IMR-90 (cell line): ENCODE results near the gene PSMG1. TPM values are rescaled to one million over a fixed set of nuclear protein-coding genes. Genes with fewer than 3 reads are reported as not detected.
A peak's percentile ranks its signal among the peaks of the same experiment; 100 is the strongest.

Experiments used
- ATAC-seq: fragments of 200-7000 bp; cut with Tn5 transposase; 2 replicates; pipeline ENCODE4 v1.9.1; 2020; ENCODE audit warnings: low read depth, mild to moderate bottlenecking, moderate library complexity
- BruUV-seq: library from RNA; stranded (reverse); fragments of 400-500 nt; replicated peaks from 2 replicates; lab custom pipeline; 2021; lab: Mats Ljungman, UMichigan
- CTCF ChIA-PET: fragments of 300-600 bp; formaldehyde crosslinking; extraction: SDS; loops from one replicate; lab custom pipeline; 2021; ENCODE audit warnings: antibody characterized with exemption; lab: Yijun Ruan, JAX
- POLR2A ChIA-PET: fragments of 300-600 bp; sonication (Branson Sonifier 250); formaldehyde crosslinking; loops from one replicate; lab custom pipeline; 2022; ENCODE audit warnings: antibody characterized with exemption; ENCODE audit not compliant: unreplicated experiment; lab: Charles Lee
- DNase-seq: peaks from one replicate; pipeline ENCODE4 v3.0.0; 2013
- H2AFZ ChIP-seq: replicated peaks from 2 replicates; pipeline ENCODE3; 2013; ENCODE audit warnings: low read length, mild to moderate bottlenecking; ENCODE audit not compliant: poor library complexity
- H2AK5ac ChIP-seq: 2 replicates; pipeline ENCODE4 v1.6.1; 2013; ENCODE audit warnings: low read depth, low read length, inconsistent platforms
- H2AK9ac ChIP-seq: replicated peaks from 2 replicates; pipeline ENCODE3; 2013; ENCODE audit warnings: mild to moderate bottlenecking, low read depth, low read length, moderate library complexity; ENCODE audit not compliant: poor library complexity
- H2BK120ac ChIP-seq: 2 replicates; pipeline ENCODE4 v1.6.1; 2013; ENCODE audit warnings: low read depth, low read length, inconsistent platforms
- H2BK15ac ChIP-seq: 3 replicates; pipeline ENCODE4 v1.6.1; 2013; ENCODE audit warnings: low read depth, low read length, inconsistent platforms
- H2BK20ac ChIP-seq: 2 replicates; pipeline ENCODE4 v1.6.1; 2013; ENCODE audit warnings: low read depth, mild to moderate bottlenecking, inconsistent platforms, low read length, moderate library complexity
- H2BK5ac ChIP-seq: 2 replicates; pipeline ENCODE4 v1.6.1; 2013; ENCODE audit warnings: mild to moderate bottlenecking, low read depth, low read length, inconsistent platforms; ENCODE audit not compliant: poor library complexity, severe bottlenecking
- H3K14ac ChIP-seq: replicated peaks from 2 replicates; pipeline ENCODE4 v1.6.1; 2013; ENCODE audit warnings: low read depth, low read length, inconsistent platforms
- H3K18ac ChIP-seq: 2 replicates; pipeline ENCODE4 v1.6.1; 2013; ENCODE audit warnings: low read depth, low read length, control low read depth
- H3K23ac ChIP-seq: 2 replicates; pipeline ENCODE4 v1.6.1; 2013; ENCODE audit warnings: low read depth, low read length, inconsistent platforms
- H3K27ac ChIP-seq: 2 replicates; pipeline ENCODE4 v1.5.1; 2013; ENCODE audit warnings: mild to moderate bottlenecking, control low read depth, low read length; ENCODE audit not compliant: insufficient read depth
- H3K27me3 ChIP-seq: 2 replicates; pipeline ENCODE4 v1.6.1; 2013; ENCODE audit warnings: low read length; ENCODE audit not compliant: control insufficient read depth, insufficient read depth
- H3K36me3 ChIP-seq: 2 replicates; pipeline ENCODE4 v1.6.1; 2013; ENCODE audit warnings: low read length, mixed read lengths; ENCODE audit not compliant: control insufficient read depth, insufficient read depth
- H3K4ac ChIP-seq: 2 replicates; pipeline ENCODE4 v1.6.1; 2013; ENCODE audit warnings: low read depth, low read length, inconsistent platforms
- H3K4me1 ChIP-seq: 2 replicates; pipeline ENCODE4 v1.6.1; 2013; ENCODE audit warnings: low read length, mixed read lengths; ENCODE audit not compliant: control insufficient read depth, insufficient read depth
- H3K4me2 ChIP-seq: 2 replicates; pipeline ENCODE4 v1.6.1; 2013; ENCODE audit warnings: low read depth, mild to moderate bottlenecking, control low read depth, low read length, moderate library complexity
- H3K4me3 ChIP-seq: 2 replicates; pipeline ENCODE4 v1.5.1; 2013; ENCODE audit warnings: low read depth, mild to moderate bottlenecking, control low read depth, low read length, moderate library complexity; ENCODE audit not compliant: insufficient read depth
- H3K56ac ChIP-seq: 2 replicates; pipeline ENCODE4 v1.6.1; 2013; ENCODE audit warnings: low read length, inconsistent platforms; ENCODE audit not compliant: insufficient read depth; ENCODE audit errors: extremely low read depth
- H3K79me1 ChIP-seq, 2 experiments: 2 replicates each; pipeline ENCODE4 v1.6.1; 2013; ENCODE audit warnings: low read length in 2 of 2, inconsistent platforms in 1 of 2, low read depth in 1 of 2
- H3K9ac ChIP-seq: 2 replicates; pipeline ENCODE4 v1.6.1; 2013; ENCODE audit warnings: low read depth, low read length, control low read depth
- H3K9me1 ChIP-seq: 2 replicates; pipeline ENCODE4 v1.6.1; 2013; ENCODE audit warnings: low read length, inconsistent platforms; ENCODE audit not compliant: insufficient read depth
- H3K9me3 ChIP-seq: 2 replicates; pipeline ENCODE4 v1.6.1; 2013; ENCODE audit warnings: low read length; ENCODE audit not compliant: control insufficient read depth, insufficient read depth
- H4K20me1 ChIP-seq: 2 replicates; pipeline ENCODE4 v1.6.1; 2013; ENCODE audit warnings: low read length, inconsistent platforms; ENCODE audit not compliant: insufficient read depth
- H4K5ac ChIP-seq: 2 replicates; pipeline ENCODE4 v1.6.1; 2013; ENCODE audit warnings: mild to moderate bottlenecking, low read depth, low read length, control low read depth
- H4K8ac ChIP-seq, 2 experiments: 2 replicates each; pipeline ENCODE4 v1.6.1; 2013; ENCODE audit warnings: low read depth in 2 of 2, low read length in 2 of 2, control low read depth in 1 of 2, inconsistent platforms in 1 of 2
- H4K91ac ChIP-seq: 2 replicates; pipeline ENCODE4 v1.6.1; 2013; ENCODE audit warnings: low read depth, low read length, inconsistent platforms; ENCODE audit not compliant: insufficient read depth
- RCOR1 ChIP-seq: IDR thresholded peaks from 2 replicates; pipeline ENCODE4 v1.6.1; 2012; ENCODE audit warnings: mild to moderate bottlenecking, low read length, improper control_type of control experiment; ENCODE audit not compliant: insufficient replicate concordance
- WGBS, 2 experiments: methylation state at CpG; one replicate each; pipeline versions ENCODE4 v1.1.5 to v1.1.7; 2013; ENCODE audit warnings: missing lambda C conversion rate in 2 of 2; ENCODE audit not compliant: insufficient read length in 1 of 2; ENCODE audit errors: extremely low coverage in 2 of 2; 5-methylcytosine and 5-hydroxymethylcytosine counted together
- dilution Hi-C: fragments of 300-500 bp; cut with HindIII; formaldehyde crosslinking; loops from one replicate; pipeline ENCODE4 v1.14.3; 2018; ENCODE audit warnings: low sequenced_read_pairs; ENCODE audit not compliant: unreplicated experiment
- in situ Hi-C: fragments of 300-500 bp; cut with MboI; formaldehyde crosslinking; loops from 3 replicates; pipeline ENCODE4 v1.14.3; 2019; ENCODE audit warnings: low sequenced_read_pairs, inconsistent platforms, mixed read lengths
- intact Hi-C: fragments of 100-400 bp; cut with micrococcal nuclease; formaldehyde crosslinking; loops from 2 replicates; pipeline ENCODE4 v1.10.0; 2022
- polyA plus RNA-seq, 3 experiments: library from polyadenylated mRNA; depleted of rRNA; stranded (reverse); fragments of >200 nt; gene quantifications; 2 replicates each; pipeline ENCODE4 v1.2.3, GENCODE V29; 2012; ENCODE audit warnings: low replicate concordance in 1 of 3
- total RNA-seq: library from RNA; depleted of rRNA; stranded (reverse); fragments of >200 nt; gene quantifications from 2 replicates; pipeline ENCODE4 v1.2.3, GENCODE V29; 2012

PSMG1 gene
- total and polyA plus RNA-seq, 2 of the 4 experiments (the other 2 are of a cell fraction) = 37.8 to 45.4 TPM

DNA sequence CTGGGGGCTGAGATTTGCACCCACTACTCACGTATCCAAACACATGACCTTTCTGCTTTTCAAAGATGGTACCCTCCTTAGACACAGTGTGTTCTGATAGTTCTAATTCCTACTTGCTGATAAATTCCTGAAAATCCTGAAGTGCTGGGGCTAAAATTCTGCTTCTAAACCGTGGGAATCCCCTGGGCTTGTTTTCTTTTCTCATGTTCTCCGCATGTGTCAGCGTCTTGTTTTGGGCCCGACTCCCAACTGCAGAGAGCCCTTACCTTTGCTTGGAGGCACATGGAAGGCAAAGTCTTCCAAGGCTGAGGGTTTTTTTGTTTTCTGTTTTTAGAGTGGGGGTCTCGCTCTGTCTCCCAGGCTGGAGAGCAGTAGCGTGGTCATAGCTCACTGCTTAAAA, 27.2 kb downstream of the PSMG1 start:
- H3K18ac ChIP-seq = no peak overlapping the region
- no peaks in the 10 kb centered on the region for H3K79me1 ChIP-seq
- no peak for TF ChIP-seq RCOR1
- DNase-seq (peak; percentile 70), ATAC-seq (peak; percentile 19; the same call in 1 of the 2 replicates)
- ChIA-PET CTCF (no interaction called here), POLR2A (no interaction called here)
- no peak overlapping the region for H3K4ac ChIP-seq
- peaks cover 3% of the 10 kb centered on the region; the same call in 1 of the 2 replicates for H3K9me1 ChIP-seq
- H2BK120ac ChIP-seq = 0 out of 2 replicates have a peak overlapping the region, but pooled peaks have one; percentile 11
- no peak overlapping the region for H3K27ac ChIP-seq
- H3K14ac ChIP-seq = 0 out of 2 replicates have a peak overlapping the region, but pooled peaks have one; percentile 18
- intact Hi-C loops (no loop called here), dilution Hi-C loops (no loop called here), in situ Hi-C loops (loop anchor here (25.0 kb wide), 1 partner anchor 769 kb away; no protein-coding TSS in a partner anchor)
- H2AK5ac ChIP-seq = no peak overlapping the region
- no peak overlapping the region for H3K4me3 ChIP-seq
- H3K4me2 ChIP-seq = no peak overlapping the region
- peak overlapping the region; percentile 9 for H2AFZ ChIP-seq
- WGBS, 2 experiments = no CpG with 5 or more reads among the region's 7 CpGs
- H2AK9ac ChIP-seq = peak overlapping the region; percentile 49
- no TSS peak for BruUV-seq
- H3K56ac ChIP-seq = no peak overlapping the region
- peak overlapping the region; percentile 35; the same call in 1 of the 2 replicates for H2BK20ac ChIP-seq
- H3K27me3 ChIP-seq = peaks cover 8% of the 10 kb centered on the region
- H3K4me1 ChIP-seq = no peaks in the 10 kb centered on the region; the same call in 1 of the 2 replicates
- no peaks in the 10 kb centered on the region for H3K36me3 ChIP-seq
- H2BK5ac ChIP-seq = no peak overlapping the region
- H4K5ac ChIP-seq = no peak overlapping the region
- H4K91ac ChIP-seq = no peak overlapping the region
- H2BK15ac ChIP-seq = no peak overlapping the region
- no peaks in the 10 kb centered on the region for H4K20me1 ChIP-seq
- no peak overlapping the region for H3K9ac ChIP-seq
- no peaks in the 10 kb centered on the region for H3K9me3 ChIP-seq
- no peak overlapping the region for H3K23ac ChIP-seq
- H4K8ac ChIP-seq = no peak overlapping the region
